T-helper 9 cell (primary cell): ENCODE results near the gene MB.

Source experiments
- DNase-seq: peaks from one replicate; pipeline ENCODE4 v3.0.0-alpha.2; 2020

The MB gene

DNA sequence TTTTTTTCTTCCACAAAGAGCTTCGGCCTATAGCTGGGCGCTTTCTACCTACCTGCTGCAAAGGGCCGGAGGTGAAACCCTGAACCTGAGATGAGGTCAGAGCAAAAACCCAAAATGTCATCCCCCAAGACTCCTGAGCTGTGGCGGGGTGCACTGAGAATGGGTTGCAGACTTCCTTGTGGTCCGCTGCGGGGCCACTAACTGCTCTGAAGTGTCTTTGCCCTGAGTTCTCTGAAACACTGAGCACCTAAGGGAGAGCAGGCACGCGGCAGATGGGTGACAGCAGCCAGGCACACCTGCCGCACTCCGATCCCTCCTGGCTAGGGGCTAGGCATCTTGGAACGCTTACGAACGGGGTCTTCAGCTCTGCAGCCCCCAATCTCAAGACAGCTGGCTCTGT lies 47.2 kb downstream of the MB start:
- no peak for DNase-seq

DNA sequence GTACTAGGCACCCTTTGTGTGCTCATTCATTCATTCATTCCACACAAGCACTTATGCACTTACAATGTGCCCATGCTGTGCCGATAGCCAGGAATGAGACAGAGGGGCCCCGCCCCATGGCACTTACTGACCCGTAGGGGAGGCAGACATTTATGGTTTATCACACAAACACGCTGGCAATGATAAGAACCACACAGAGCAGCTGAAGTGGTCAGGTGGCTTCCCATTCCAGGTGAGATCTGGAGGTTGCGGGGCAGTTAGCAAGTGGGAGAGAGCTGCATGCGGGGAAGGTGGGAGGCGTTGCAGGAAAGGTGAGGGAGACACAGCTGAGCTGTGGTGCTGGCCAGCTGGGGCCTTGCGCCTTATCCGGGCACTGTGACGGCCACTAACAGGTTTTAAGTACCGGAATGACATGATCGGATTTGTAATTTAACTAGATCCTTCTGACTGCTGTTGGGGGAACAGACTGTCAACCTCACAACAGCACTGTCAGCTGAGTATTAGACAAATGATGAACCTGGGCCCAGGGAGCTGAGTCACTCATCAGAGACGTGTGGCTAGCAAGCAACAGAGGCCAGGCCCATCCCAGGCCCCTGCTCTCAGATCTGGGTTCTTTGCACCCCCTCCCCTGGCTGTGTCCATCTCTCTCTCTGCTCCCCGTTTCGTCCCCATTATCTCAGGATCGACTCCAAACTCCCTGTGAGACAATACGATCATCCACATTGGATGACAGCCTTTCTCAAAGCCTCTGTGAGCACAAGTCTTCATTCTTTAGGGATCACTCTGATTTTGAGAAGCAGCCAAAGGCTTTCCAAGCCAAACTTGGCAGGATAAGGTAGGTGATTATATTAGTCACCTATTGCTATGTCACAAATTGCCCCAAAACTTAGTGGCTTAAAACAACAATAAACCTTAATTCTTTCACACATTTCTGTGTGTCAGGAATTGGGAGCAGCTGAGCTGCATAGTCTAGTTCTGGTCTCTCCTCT lies 48.1 kb downstream of the MB start:
- DNase-seq = no peak

DNA sequence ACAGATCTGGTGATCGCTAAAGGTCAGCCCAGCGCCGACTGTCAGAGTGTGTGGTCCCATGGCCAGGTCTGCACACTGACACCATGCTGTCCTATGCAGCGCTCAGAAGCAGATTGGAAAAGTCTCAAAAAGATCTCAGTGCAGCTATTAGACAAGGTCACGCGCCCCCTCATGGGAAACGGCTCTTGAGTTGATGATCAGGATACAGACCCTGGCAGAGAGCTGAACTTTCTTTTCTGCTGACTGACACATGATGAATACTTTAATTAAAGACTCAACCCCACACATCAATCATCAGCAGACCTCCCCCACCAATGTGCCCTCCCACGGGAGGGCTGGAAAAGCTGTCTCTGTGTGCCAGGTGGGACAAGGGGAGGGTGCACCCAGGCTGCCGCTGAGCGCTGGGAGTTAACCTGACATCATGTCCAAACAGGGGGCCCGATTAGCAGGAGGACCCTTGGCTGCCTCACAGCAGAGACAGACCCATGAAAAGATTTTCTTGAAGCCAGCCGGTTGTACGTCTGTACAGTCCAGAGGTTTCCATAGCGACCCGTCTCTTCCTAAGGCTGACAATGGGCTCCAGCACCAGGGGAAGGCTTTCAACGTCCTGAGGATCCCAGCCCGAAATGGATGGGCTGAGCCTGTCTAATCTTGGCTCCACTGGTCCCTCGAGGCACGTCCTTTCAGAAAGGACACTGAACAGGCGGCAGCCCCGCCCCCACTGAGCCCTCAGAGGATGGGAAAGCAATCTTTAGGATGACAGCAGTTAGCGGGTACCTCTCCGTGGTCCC lies 49.6 kb downstream of the MB start:
- no peak for DNase-seq

DNA sequence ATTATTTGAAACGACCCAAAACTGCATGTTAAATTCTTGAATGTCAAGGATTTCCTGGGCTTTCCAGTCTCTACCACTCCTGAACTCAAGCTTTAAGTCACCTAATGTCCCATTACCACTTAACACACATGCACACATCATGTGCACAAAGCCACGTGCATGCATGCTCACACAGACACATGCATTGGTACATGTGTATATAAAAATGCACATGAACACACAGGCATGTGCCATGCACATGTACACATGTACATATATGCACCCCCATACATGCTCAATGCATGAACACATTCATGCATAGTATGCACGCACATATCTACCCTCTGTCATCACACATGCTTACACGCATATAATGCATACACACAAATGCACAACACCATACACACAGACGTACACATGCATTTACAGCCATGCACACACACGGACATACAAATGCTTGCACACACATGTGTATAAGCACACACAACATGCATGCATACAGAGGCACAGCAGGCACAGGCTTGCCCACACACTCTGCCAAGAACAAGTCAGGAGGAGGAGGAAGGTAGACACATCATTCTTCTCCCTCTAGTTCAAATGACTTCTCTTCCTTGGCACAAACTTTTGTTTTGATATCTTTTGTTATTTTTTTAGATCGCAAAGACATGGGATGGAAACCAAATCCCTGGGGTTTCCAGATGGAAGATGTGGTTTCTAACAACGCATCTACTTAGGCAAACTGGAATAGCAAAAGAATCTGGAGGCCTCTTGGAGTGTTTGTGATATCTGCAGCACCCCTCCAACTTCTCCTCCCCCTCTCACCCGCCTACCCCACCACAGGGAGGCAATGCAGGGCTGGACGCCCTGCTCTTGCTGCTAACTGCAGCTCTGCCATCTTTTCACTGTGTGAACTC lies 51.9 kb downstream of the MB start:
- DNase-seq = no peak

DNA sequence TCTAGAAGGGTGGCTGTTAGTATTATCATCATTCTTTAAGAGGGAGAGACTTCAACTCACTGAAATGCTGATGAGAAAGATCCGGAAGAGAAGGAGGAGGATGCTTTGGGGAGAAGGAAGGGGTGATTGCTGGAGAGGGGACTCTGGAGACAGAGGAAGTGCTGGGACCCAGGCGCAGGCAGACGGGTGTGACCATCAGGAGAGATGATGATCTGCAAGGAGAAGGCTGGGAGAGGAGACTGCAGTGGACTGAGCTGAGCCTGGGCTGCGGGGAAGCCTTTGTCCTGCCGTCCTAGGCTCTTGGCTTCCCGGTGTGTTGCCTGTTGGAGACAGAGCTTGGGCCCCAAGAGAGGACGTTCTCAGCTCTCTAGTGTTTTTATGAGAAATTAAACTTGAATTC lies 53.9 kb downstream of the MB start:
- DNase-seq = no peak

DNA sequence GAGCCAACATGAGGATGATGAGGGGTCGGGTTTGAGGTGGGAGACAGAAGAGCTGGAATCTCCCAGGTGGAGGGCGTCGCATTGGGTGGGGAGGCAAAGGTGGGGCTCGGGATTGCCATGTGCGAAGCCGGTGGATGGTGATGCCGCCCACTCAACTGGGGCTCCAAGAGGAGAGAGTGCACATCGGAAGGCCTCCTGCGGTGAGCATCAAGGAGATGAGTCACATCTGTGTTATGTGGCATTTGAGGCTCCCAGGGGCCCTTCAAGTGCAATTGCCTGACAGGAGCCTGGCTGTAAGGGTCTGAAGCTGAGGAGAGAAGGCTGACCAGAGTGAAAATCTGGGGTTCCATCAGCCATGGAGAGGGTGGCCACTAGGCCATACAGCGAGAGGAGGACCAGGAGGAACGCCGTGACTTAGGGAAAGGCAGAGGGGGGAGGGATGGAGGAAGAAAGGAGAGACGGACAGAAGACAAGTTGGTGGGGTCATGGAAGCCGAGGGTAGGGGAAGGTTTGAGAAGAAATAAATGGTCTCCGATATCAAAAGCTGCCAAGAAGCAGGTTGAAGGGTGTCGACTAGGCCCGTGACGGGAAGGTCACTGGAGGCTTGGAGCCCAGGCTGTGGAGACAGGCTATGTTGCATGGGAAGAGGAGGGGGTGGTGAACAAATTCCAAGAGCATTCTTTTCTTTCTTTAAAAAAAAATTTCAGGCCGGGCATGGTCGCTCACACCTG lies 55.2 kb downstream of the MB start:
- DNase-seq = no peak

DNA sequence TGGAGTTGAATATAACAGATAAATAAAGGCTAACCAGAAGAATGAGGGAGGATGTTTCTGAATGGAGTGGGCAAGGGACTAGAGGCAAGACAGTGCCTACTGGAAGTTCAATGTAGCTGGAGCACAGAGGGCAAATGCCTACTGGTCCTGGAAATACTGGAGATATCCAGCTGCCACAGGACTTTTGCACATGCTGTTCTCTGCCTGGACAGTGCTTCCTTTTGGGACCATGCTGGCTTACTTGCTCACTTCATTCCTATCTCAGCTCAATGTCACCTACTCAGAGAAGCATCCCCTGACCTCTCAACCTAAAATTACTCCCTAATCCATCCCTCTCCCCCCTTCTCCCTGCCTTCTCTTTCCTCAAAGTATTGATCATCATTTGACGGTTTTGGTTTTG lies 56.3 kb downstream of the MB start:
- DNase-seq = no peak

DNA sequence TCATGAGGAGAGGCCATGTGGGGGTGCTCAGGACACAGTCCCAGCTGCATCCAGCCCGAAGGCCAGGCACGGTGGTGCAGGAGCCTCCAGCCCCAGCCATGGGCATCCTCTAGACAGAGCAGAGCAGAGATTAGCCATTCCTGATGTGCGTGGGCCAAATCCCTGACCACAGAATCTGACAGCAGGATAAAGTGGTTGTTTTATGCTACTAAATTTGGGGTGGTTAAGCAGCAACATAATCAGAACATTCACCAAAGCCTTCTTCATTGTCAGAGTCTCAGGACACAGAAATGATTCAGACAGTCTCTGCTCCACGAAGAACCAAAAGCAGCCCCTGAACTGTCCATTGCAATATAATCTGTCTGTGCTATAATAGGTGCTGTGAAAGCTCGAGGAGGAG lies 56.8 kb downstream of the MB start:
- no peak for DNase-seq

DNA sequence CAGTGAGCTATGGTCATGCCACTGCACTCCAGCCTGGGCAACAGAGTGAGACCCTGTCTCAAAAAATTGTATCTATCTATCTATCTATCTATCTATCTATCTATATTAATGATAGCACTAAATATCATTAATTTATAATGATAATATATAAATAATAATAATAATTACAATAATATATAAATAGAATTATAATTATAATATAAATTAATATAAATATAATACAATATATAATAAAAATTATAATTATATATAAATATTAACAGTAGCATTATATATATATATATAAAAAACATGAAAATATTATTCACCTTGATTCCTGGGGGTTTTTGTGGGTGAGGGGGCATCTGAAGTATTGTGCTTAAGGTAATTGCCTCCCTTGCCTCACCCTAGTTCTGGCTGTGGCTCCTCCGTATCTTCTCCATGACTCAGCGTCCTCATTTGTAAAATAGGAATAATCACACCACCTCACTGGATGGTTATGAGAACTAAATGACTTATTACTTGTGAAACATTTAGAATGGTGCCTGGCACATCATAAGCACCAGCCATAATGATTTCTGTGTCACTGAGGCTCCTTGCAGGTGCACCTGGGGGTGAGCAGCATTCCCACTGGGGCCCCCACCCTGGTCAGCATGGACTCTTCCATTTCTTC lies 57.6 kb downstream of the MB start:
- no peak for DNase-seq

DNA sequence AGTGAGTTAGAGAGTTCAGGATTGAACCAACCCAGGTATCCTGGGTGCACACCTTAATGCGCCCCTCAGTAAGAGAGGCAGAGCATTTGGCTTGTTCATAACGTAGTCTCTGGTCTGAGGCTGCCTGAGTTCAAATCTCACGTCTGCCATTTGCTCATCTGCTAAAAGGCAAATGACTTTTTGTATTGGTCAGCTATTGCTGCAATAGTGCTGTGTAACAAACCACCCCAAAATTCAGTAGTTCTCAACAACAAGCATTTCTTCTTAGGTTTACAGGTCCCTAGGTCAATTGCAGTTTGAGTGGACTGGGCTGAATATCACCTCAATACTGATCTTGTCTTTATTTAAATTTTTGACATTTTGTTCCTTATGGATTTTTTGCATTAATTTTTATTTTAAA lies 58.4 kb downstream of the MB start:
- DNase-seq = no peak

DNA sequence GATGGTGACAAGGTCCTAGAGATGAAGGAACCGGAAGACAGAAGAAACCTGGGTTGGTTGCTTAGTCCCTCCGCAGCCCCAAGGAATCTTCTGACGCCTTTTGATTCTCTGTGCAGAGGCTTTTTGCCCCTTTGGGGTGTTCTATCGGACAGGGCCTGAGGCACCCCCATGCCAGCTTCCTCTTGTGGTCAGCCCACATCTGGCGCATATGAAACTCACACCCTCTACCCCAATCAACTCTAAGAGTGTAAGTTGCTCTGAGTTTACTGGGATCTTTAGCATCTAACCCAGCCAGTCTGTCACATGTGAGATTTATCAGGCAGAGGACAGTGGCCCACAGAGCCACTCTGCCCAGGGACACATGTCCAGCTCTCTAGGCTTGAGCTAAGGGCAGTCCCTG lies 59.1 kb downstream of the MB start:
- no peak for DNase-seq
